Lower leg skin (tissue), 4 donors: Measurements from ENCODE around the gene ADM. TPM values are rescaled to one million over a fixed set of nuclear protein-coding genes. Genes with fewer than 3 reads are reported as not detected.
A peak's percentile ranks its signal among the peaks of the same experiment; 100 is the strongest.

Experiments
- DNase-seq, 2 donors: peaks; one replicate each; pipeline ENCODE4 v3.0.0-alpha.2; 2019; ENCODE audit warnings: low spot score in 2 of 2
- H3K4me3 ChIP-seq: fragments of 200-600 bp; sonication (generic); 2 replicates; pipeline ENCODE4 v1.5.1; 2017; ENCODE audit warnings: mild to moderate bottlenecking, low read depth; ENCODE audit not compliant: poor library complexity, severe bottlenecking
- POLR2A ChIP-seq, 2 donors: fragments of 450-650 bp; IDR thresholded peaks; one replicate each; pipeline ENCODE4 v1.6.1; 2016 to 2017; ENCODE audit warnings: antibody characterized with exemption in 2 of 2, mild to moderate bottlenecking in 1 of 2, moderate library complexity in 1 of 2
- WGBS, 2 donors: methylation state at CpG; one replicate each; pipeline ENCODE4 v1.1.5; 2018; 5-methylcytosine and 5-hydroxymethylcytosine counted together
- intact Hi-C: fragments of 100-400 bp; cut with DNase I; formaldehyde crosslinking; loops from one replicate; pipeline ENCODE4 v1.15.0; 2023; ENCODE audit warnings: low total_unique reads
- total RNA-seq, 4 donors: library from RNA; depleted of rRNA; stranded (reverse); fragments of >200 nt; gene quantifications; one replicate each; pipeline ENCODE4 v1.1.0, GENCODE V29; 2016
- TF ChIP-seq, protein P1 (sequence below), 3 donors: fragments of 450-650 bp; IDR thresholded peaks; one replicate each; pipeline ENCODE4 v1.5.1; 2016; ENCODE audit warnings: antibody characterized with exemption in 3 of 3, mild to moderate bottlenecking in 3 of 3, moderate library complexity in 2 of 3

ADM gene
- total RNA-seq, 4 donors from 2014 or later: 117 to 406 (median 299) TPM

DNA sequence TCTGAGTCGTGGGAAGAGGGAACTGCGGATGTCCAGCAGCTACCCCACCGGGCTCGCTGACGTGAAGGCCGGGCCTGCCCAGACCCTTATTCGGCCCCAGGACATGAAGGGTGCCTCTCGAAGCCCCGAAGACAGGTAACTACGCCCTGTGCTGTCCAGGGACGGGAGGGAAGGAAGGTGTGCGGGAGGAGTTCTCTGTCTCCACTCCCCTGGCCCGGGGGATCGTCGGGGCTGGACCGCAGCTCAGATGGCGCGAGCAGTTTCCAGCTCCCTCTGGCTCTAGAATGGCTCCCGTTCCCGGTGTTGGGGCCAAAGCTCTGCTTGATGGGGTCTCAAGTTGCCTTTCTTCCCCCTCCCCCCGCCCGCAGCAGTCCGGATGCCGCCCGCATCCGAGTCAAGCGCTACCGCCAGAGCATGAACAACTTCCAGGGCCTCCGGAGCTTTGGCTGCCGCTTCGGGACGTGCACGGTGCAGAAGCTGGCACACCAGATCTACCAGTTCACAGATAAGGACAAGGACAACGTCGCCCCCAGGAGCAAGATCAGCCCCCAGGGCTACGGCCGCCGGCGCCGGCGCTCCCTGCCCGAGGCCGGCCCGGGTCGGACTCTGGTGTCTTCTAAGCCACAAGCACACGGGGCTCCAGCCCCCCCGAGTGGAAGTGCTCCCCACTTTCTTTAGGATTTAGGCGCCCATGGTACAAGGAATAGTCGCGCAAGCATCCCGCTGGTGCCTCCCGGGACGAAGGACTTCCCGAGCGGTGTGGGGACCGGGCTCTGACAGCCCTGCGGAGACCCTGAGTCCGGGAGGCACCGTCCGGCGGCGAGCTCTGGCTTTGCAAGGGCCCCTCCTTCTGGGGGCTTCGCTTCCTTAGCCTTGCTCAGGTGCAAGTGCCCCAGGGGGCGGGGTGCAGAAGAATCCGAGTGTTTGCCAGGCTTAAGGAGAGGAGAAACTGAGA lies 1.4 kb downstream of the ADM start:
- no peak for TF ChIP-seq POLR2A (IDR thresholded peaks at IDR 0.05)
- TF ChIP-seq, protein P1, sequence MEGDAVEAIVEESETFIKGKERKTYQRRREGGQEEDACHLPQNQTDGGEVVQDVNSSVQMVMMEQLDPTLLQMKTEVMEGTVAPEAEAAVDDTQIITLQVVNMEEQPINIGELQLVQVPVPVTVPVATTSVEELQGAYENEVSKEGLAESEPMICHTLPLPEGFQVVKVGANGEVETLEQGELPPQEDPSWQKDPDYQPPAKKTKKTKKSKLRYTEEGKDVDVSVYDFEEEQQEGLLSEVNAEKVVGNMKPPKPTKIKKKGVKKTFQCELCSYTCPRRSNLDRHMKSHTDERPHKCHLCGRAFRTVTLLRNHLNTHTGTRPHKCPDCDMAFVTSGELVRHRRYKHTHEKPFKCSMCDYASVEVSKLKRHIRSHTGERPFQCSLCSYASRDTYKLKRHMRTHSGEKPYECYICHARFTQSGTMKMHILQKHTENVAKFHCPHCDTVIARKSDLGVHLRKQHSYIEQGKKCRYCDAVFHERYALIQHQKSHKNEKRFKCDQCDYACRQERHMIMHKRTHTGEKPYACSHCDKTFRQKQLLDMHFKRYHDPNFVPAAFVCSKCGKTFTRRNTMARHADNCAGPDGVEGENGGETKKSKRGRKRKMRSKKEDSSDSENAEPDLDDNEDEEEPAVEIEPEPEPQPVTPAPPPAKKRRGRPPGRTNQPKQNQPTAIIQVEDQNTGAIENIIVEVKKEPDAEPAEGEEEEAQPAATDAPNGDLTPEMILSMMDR (IDR thresholded peaks at IDR 0.05): no peak
- intact Hi-C loops: loop anchor here (10.0 kb wide), 1 partner anchor 101 kb away; no protein-coding TSS in a partner anchor
- 2 to 6% methylated on average over 47 to 50 of the region's 65 CpGs for WGBS, 2 donors
- DNase-seq: peak in 1 of 2 donors; percentile 90
- H3K4me3 ChIP-seq: peak overlapping the region; percentile 76

DNA sequence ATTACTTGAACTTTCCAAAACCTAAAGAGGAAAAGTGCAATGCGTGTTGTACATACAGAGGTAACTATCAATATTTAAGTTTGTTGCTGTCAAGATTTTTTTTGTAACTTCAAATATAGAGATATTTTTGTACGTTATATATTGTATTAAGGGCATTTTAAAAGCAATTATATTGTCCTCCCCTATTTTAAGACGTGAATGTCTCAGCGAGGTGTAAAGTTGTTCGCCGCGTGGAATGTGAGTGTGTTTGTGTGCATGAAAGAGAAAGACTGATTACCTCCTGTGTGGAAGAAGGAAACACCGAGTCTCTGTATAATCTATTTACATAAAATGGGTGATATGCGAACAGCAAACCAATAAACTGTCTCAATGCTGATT lies 2.1 kb downstream of the ADM start:
- H3K4me3 ChIP-seq: peak overlapping the region; percentile 76
- WGBS, 2 donors: 14 to 24% methylated on average over 9 of the region's 9 CpGs
- TF ChIP-seq, protein P1 (IDR thresholded peaks at IDR 0.05): no peak
- intact Hi-C loops: loop anchor here (10.0 kb wide), 1 partner anchor 102 kb away; no protein-coding TSS in a partner anchor
- DNase-seq: no peak

DNA sequence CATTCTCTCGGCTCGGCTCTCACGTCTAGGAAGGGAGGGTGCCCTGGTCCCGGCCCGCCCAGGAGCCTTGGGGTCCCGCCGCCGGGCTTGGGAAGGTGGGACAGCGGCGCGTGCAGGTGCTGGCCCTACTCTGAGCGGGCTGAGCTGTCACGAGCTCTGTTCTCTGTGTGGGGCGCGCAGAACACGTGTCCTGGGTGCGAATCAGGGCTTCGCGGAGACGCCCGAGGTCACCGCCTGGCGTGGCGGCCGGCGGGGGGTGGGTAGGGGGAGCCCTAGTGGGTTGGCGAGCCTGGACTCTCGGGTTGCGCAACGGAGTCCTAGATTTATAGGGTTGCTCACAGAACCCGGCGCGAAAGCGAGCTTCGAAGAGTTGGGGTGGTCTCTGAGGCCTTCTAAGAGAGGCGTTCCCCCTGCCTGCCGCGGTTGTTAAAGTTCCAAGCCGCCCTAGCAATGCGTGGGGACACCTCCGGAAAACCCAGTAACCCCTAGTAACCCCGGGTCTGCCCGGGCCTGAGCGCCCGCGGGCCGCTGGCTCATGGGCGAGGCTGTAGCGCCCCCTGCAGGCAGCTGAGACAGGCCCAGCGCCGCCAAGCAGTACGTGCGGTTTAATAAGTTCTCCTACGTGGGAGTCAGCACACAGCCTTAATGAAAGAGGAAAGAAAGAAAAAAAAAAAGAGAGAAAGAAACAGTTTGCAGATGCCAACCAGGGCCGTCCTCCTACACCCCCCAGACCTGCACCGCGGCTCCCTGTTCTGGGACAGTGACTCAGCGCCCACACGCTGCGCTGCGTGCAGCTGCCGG lies 2.7 kb downstream of the ADM start:
- 2 to 5% methylated on average over 50 to 56 of the region's 62 CpGs for WGBS, 2 donors
- H3K4me3 ChIP-seq: peak overlapping the region; percentile 76
- no peak for TF ChIP-seq POLR2A (IDR thresholded peaks at IDR 0.05)
- TF ChIP-seq, protein P1 (IDR thresholded peaks at IDR 0.05): peak in 1 of 3 donors; percentile 94
- peak; percentile 80 to 97 for DNase-seq
- intact Hi-C loops: loop anchor here (10.0 kb wide), 1 partner anchor 103 kb away; no protein-coding TSS in a partner anchor

DNA sequence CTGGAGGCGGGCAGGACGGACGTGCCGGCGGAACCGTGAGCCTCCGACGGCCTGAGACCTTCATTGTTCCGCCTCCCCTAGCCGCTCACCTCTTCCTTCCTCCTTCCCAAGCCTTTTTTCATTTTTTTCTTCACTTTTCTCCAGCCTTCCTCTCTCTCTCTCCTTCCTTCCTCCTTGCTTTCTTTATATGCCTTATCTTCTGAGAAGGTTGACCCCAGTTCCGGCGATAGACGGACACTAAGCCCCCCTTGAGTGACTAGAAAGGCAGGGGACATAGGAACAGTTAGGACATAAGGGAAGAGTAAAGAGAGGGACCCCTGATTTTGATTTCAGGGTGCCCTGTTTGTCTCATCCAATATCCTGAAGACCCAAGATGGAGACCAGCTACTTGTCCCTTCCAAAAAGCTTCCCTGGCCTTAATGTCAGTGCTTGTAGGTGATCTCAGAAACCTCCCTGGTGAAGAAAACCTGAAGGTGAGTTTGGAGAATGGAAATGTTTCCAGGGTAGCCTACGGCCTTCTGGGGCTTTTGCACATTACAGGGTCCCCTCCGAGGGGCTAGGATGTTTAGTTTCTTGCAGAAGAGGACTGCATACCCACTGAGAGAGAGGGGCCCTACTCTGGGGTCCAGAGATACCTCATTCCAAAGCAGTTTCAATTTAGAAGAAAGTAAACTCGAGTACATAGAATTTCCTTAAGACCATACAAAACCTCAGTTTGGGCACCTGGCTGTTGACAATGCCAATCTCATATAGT lies 3.5 kb downstream of the ADM start:
- WGBS, 2 donors: 20 to 23% methylated on average over 16 of the region's 16 CpGs
- intact Hi-C loops: loop anchor here (10.0 kb wide), 1 partner anchor 104 kb away; no protein-coding TSS in a partner anchor
- no peak overlapping the region for H3K4me3 ChIP-seq
- peak in 1 of 2 donors; percentile 75 for DNase-seq
- TF ChIP-seq, protein P1 (IDR thresholded peaks at IDR 0.05): no peak
- TF ChIP-seq POLR2A (IDR thresholded peaks at IDR 0.05): no peak
